GM18505 (cell line): Measurements from ENCODE around the gene LUZP2.

Source experiments
- ATAC-seq: cut with Tn5 transposase; IDR thresholded peaks from one replicate; pipeline ENCODE4 v1.9.1; 2021; ENCODE audit not compliant: unreplicated experiment
- POLR2A ChIP-seq: IDR thresholded peaks from 4 replicates; pipeline ENCODE4 v1.6.1; 2011; ENCODE audit warnings: borderline replicate concordance; ENCODE audit not compliant: insufficient read depth, insufficient read length; ENCODE audit errors: extremely low read depth

The LUZP2 gene

GRCh38 chr11:24678703-24679348 lies 182.0 kb downstream of the LUZP2 start:
- no peak for TF ChIP-seq POLR2A
- ATAC-seq = no peak

GRCh38 chr11:24679821-24680351 lies 183.0 kb downstream of the LUZP2 start:
- no peak for ATAC-seq
- TF ChIP-seq POLR2A = no peak

- no peak for TF ChIP-seq POLR2A
- ATAC-seq = no peak
These were observed 186.7 kb downstream of the LUZP2 start for GRCh38 chr11:24683583-24683982.

- no peak for TF ChIP-seq POLR2A
- no peak for ATAC-seq
These were observed 189.0 kb downstream of the LUZP2 start for GRCh38 chr11:24685821-24686220.

DNA sequence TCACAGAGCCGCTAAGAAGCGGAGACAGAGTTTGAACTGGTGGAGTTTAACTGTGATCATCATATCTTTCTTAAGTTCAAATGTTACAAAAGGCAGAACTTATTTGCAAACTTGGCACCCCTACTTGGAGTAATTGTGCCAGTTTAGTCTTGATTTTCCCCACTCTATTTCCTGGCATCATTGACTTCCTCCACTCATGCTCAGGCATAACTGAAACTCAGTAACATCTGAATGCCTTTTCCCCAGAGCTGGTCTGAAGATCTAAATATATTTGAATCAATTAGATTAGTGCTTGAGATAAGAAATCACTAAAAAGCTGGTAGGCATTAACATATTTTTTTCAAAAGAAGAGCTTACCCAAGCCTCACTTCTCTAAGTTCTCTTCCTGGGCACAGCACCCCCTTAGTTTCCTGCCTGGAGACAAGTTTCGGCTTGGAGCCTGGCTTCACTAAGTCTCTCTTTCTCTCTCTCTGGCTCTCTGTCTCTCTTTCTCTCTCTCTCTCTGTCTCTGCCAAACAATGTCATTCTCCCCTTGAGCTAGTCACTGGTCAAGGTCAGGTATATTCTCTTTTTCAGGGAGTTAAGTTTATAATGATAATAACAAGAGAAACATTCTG lies 190.8 kb downstream of the LUZP2 start:
- no peak for TF ChIP-seq POLR2A
- no peak for ATAC-seq

- no peak for ATAC-seq
- no peak for TF ChIP-seq POLR2A
These were observed 192.1 kb downstream of the LUZP2 start for GRCh38 chr11:24688981-24689380.

DNA sequence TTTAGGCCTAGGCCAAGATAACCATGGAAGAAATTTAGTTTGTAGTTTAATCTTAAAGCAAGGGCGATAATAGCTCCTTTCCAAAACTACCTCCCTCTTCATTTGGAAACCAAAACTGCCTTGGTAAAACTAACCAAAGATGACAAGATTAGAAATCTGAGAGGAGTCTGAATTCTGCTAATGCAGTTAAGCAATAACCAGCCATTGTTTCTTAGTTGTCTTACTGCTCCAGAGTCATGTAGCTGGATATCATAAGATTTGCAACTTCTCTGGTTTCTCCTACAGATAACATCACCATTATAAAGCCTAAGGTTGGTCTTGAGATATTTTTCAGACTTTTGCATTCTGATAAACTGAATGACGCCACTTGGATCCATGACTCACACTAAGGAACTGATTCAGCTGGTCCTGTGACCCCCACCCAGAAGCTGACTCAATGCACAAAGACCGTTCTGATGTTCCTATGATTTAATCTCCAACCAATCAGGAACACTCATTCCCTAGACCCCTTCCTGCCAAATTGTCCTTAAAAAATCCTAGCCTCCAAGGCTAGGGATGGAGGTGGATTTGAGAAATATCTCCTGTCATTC lies 200.8 kb downstream of the LUZP2 start:
- TF ChIP-seq POLR2A = no peak
- no peak for ATAC-seq

- no peak for TF ChIP-seq POLR2A
- ATAC-seq = no peak
These were observed 207.9 kb downstream of the LUZP2 start for GRCh38 chr11:24704716-24705115.

DNA sequence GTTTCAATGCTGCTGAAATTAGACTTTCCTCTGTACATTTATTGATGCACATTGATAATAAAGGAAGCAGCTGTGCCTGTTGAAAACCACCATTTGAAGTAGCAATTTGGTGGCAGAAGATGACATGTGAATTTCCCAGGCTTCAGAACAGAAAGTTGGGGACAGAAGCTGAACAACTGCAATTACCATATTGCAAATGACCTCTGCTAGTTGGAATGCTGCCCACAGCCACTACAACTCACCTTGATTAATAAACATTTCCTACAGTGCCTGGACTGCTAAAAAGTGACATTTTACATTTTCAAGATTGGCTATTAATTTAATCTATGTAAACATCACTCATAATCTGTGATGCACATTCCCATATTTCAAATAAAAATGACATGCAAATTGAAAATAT lies 208.6 kb downstream of the LUZP2 start:
- no peak for ATAC-seq

DNA sequence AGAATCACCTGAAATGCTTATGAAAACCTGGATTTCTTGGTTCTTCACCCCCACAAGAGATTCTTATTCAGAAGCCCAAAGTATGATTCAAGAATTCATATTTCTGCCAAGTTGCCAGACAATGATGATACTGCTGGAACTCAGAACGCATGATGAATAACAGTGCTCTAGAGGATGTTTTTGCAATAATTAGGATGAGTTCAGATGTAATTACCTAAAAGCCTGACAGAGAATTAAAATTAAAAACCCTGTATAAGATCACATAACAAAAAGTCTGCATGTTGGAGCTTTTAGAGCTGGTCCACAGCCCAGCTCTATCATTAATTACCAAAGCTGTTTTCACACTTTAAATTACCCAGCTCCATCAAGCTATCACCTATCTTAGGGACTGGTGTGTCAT lies 211.8 kb downstream of the LUZP2 start:
- no peak for ATAC-seq
- no peak for TF ChIP-seq POLR2A

More for the DNA sequence above, 208.6 kb downstream of the LUZP2 start:
- TF ChIP-seq POLR2A = no peak

GRCh38 chr11:24709928-24710565 lies 213.2 kb downstream of the LUZP2 start:
- no peak for TF ChIP-seq POLR2A
- no peak for ATAC-seq

DNA sequence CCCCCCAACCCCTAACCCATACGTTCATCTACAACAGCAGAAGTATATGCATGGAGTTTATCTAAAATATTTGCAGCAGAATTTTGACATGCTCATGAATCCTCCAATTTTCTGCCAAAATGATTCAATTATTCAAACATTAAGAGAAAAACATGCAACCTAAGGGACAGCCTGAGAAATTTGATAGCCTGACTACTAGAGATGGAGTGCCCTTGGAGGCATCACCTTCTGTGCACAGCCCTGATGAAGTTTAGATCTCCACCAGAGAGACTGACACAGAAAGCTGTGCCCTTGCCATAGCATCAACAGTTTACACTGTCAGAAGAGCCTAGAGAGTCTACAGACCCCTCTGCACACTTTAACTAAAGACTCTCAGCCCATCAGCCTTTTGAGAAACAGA lies 217.7 kb downstream of the LUZP2 start:
- TF ChIP-seq POLR2A = no peak
- ATAC-seq = no peak

- no peak for TF ChIP-seq POLR2A
These were observed 219.6 kb downstream of the LUZP2 start for GRCh38 chr11:24716403-24716802.

More at GRCh38 chr11:24716403-24716802, 219.6 kb downstream of the LUZP2 start:
- no peak for ATAC-seq
